Neuronal stem cell (in vitro differentiated cells): ENCODE measurements around the gene FHIT.

Source experiments
- DNase-seq: peaks from one replicate; pipeline ENCODE4 v3.0.0-alpha.2; 2013; ENCODE audit warnings: low spot score
- H2AFZ ChIP-seq: one replicate; pipeline ENCODE4 v1.6.1; 2013; ENCODE audit warnings: mild to moderate bottlenecking, low read length, inconsistent platforms
- H2AK5ac ChIP-seq: 2 replicates; pipeline ENCODE4 v1.6.1; 2013; ENCODE audit warnings: low read depth, mild to moderate bottlenecking, inconsistent platforms, low read length, moderate library complexity, mixed read lengths
- H2BK120ac ChIP-seq: 2 replicates; pipeline ENCODE4 v1.6.1; 2013; ENCODE audit warnings: low read depth, mild to moderate bottlenecking, inconsistent platforms, low read length, moderate library complexity, mixed read lengths
- H2BK12ac ChIP-seq: one replicate; pipeline ENCODE4 v1.6.1; 2013; ENCODE audit warnings: low read length, inconsistent platforms
- H2BK15ac ChIP-seq: 2 replicates; pipeline ENCODE4 v1.6.1; 2013; ENCODE audit warnings: mild to moderate bottlenecking, low read length, inconsistent platforms, mixed read lengths
- H2BK5ac ChIP-seq: one replicate; pipeline ENCODE4 v1.6.1; 2013; ENCODE audit warnings: inconsistent platforms, mild to moderate bottlenecking, low read length, moderate library complexity
- H3K14ac ChIP-seq: one replicate; pipeline ENCODE4 v1.6.1; 2013; ENCODE audit warnings: low read length, inconsistent platforms
- H3K18ac ChIP-seq: 2 replicates; pipeline ENCODE4 v1.6.1; 2013; ENCODE audit warnings: low read length, inconsistent platforms
- H3K23ac ChIP-seq: 2 replicates; pipeline ENCODE4 v1.6.1; 2013; ENCODE audit warnings: low read depth, mild to moderate bottlenecking, mixed read lengths, low read length, inconsistent platforms; ENCODE audit not compliant: poor library complexity
- H3K27ac ChIP-seq: replicated peaks from 3 replicates; pipeline ENCODE4 v1.5.1; 2013; ENCODE audit warnings: low read length, inconsistent platforms
- H3K27me3 ChIP-seq, 3 experiments: 2 replicates each; pipeline ENCODE4 v1.6.1; 2013; ENCODE audit warnings: low read length in 3 of 3, mild to moderate bottlenecking in 2 of 3, inconsistent platforms in 1 of 3, low read depth in 1 of 3, mixed read lengths in 1 of 3, moderate library complexity in 1 of 3; ENCODE audit not compliant: control insufficient read depth in 3 of 3, insufficient read depth in 3 of 3
- H3K36me3 ChIP-seq, 2 donors: replicated peaks in 1 of 2; 2 replicates each; pipeline ENCODE4 v1.6.1; 2013; ENCODE audit warnings: low read length in 2 of 2; ENCODE audit not compliant: control insufficient read depth in 2 of 2, insufficient read depth in 2 of 2
- H3K4ac ChIP-seq: 2 replicates; pipeline ENCODE4 v1.6.1; 2013; ENCODE audit warnings: inconsistent platforms, mild to moderate bottlenecking, low read length, moderate library complexity
- H3K4me1 ChIP-seq, 2 donors: 1 replicate in 1 of 2; 2 replicates in 1 of 2; pipeline ENCODE4 v1.6.1; 2013; ENCODE audit warnings: low read length in 2 of 2, low read depth in 1 of 2; ENCODE audit not compliant: control insufficient read depth in 2 of 2, insufficient read depth in 1 of 2
- H3K4me2 ChIP-seq: one replicate; pipeline ENCODE4 v1.6.1; 2013; ENCODE audit warnings: mild to moderate bottlenecking, low read length, inconsistent platforms; ENCODE audit not compliant: insufficient read depth, poor library complexity, severe bottlenecking
- H3K4me3 ChIP-seq, 2 donors: 2 replicates each; pipeline ENCODE4 v1.5.1; 2013; ENCODE audit warnings: low read length in 2 of 2, mild to moderate bottlenecking in 2 of 2, inconsistent platforms in 1 of 2, moderate library complexity in 1 of 2
- H3K79me1 ChIP-seq: one replicate; pipeline ENCODE4 v1.6.1; 2013; ENCODE audit warnings: low read depth, mild to moderate bottlenecking, inconsistent platforms, low read length, moderate library complexity
- H3K9ac ChIP-seq: one replicate; pipeline ENCODE4 v1.6.1; 2013; ENCODE audit warnings: mild to moderate bottlenecking, low read depth, low read length, inconsistent platforms; ENCODE audit not compliant: poor library complexity
- H3K9me3 ChIP-seq, 2 donors: replicated peaks in 1 of 2; 2 replicates each; pipeline versions ENCODE3 to v1.6.1; 2013; ENCODE audit warnings: low read length in 2 of 2, mild to moderate bottlenecking in 2 of 2, inconsistent platforms in 1 of 2, low read depth in 1 of 2, mixed read lengths in 1 of 2, moderate library complexity in 1 of 2; ENCODE audit not compliant: control insufficient read depth in 2 of 2, insufficient read depth in 1 of 2
- H4K8ac ChIP-seq: one replicate; pipeline ENCODE4 v1.6.1; 2013; ENCODE audit warnings: low read depth, mild to moderate bottlenecking, inconsistent platforms, low read length, moderate library complexity
- H4K91ac ChIP-seq: one replicate; pipeline ENCODE4 v1.6.1; 2013; ENCODE audit warnings: low read length, low read depth, mild to moderate bottlenecking, inconsistent platforms; ENCODE audit not compliant: poor library complexity
- WGBS, 2 donors: extraction: QIAGEN DNeasy Blood & Tissue Kit; methylation state at CpG; one replicate each; pipeline ENCODE4 v1.1.7; 2013; ENCODE audit warnings: missing lambda C conversion rate in 2 of 2, mixed read lengths in 1 of 2; ENCODE audit not compliant: insufficient read length in 2 of 2, insufficient replicate concordance in 1 of 2; ENCODE audit errors: extremely low coverage in 2 of 2; 5-methylcytosine and 5-hydroxymethylcytosine counted together

The FHIT gene

GRCh38 chr3:59843821-59844220 lies 1407.4 kb downstream of the FHIT start:
- Histone ChIP-seq H2BK5ac (no peak overlapping the region), H2AK5ac (no peak overlapping the region), H3K79me1 (no peaks in the 10 kb centered on the region), H3K27me3 (no peaks in the 10 kb centered on the region), H3K4me1 (no peaks in the 10 kb centered on the region), H3K14ac (no peak overlapping the region), H3K4me2 (no peak overlapping the region), H3K4ac (no peak overlapping the region), H3K23ac (no peak overlapping the region), H2BK12ac (no peak overlapping the region), H3K27ac (no peak overlapping the region), H3K18ac (no peak overlapping the region), H2AFZ (no peak overlapping the region), H4K8ac (no peak overlapping the region), H2BK15ac (no peak overlapping the region), H3K9ac (no peak overlapping the region), H4K91ac (no peak overlapping the region), H3K9me3 (peaks cover 0 to 3% of the 10 kb centered on the region in 2 donors), H2BK120ac (no peak overlapping the region), H3K4me3 (no peak overlapping the region), H3K36me3 (no peaks in the 10 kb centered on the region)
- no CpG with 5 or more reads among the region's 1 CpG for WGBS, 2 donors
- no peak for DNase-seq

GRCh38 chr3:59839810-59840515 lies 1411.3 kb downstream of the FHIT start:
- Histone ChIP-seq H3K4ac (no peak overlapping the region), H3K4me3 (no peak overlapping the region), H3K18ac (no peak overlapping the region), H3K9ac (no peak overlapping the region), H3K27me3 (no peaks in the 10 kb centered on the region), H4K91ac (no peak overlapping the region), H3K27ac (no peak overlapping the region), H2AK5ac (no peak overlapping the region), H4K8ac (no peak overlapping the region), H3K36me3 (no peaks in the 10 kb centered on the region), H3K79me1 (no peaks in the 10 kb centered on the region), H2BK15ac (no peak overlapping the region), H3K23ac (no peak overlapping the region), H2BK12ac (no peak overlapping the region), H2BK120ac (no peak overlapping the region), H2AFZ (no peak overlapping the region), H3K9me3 (no peaks in the 10 kb centered on the region), H3K4me1 (no peaks in the 10 kb centered on the region), H3K4me2 (no peak overlapping the region), H3K14ac (no peak overlapping the region), H2BK5ac (no peak overlapping the region)
- no peak for DNase-seq
- WGBS, 2 donors: no CpG with 5 or more reads among the region's 1 CpG

GRCh38 chr3:59839283-59839682 lies 1412.0 kb downstream of the FHIT start:
- Histone ChIP-seq H2AFZ (no peak overlapping the region), H2BK120ac (no peak overlapping the region), H3K79me1 (no peaks in the 10 kb centered on the region), H2BK5ac (no peak overlapping the region), H4K8ac (no peak overlapping the region), H3K18ac (no peak overlapping the region), H3K23ac (no peak overlapping the region), H3K4me1 (no peaks in the 10 kb centered on the region), H2BK15ac (no peak overlapping the region), H3K4me3 (no peak overlapping the region), H2AK5ac (no peak overlapping the region), H3K27ac (no peak overlapping the region), H3K9me3 (no peaks in the 10 kb centered on the region), H3K27me3 (no peaks in the 10 kb centered on the region), H4K91ac (no peak overlapping the region), H2BK12ac (no peak overlapping the region), H3K9ac (no peak overlapping the region), H3K14ac (no peak overlapping the region), H3K4ac (no peak overlapping the region), H3K36me3 (no peaks in the 10 kb centered on the region), H3K4me2 (no peak overlapping the region)
- WGBS, 2 donors: no CpG with 5 or more reads among the region's 3 CpGs
- no peak for DNase-seq

GRCh38 chr3:59836531-59836930 lies 1414.7 kb downstream of the FHIT start:
- H3K4me3 ChIP-seq: no peak overlapping the region
- H3K9ac ChIP-seq: no peak overlapping the region
- WGBS, 2 donors: no CpG with 5 or more reads among the region's 3 CpGs
- H3K4me1 ChIP-seq: no peaks in the 10 kb centered on the region
- no peak overlapping the region for H2BK5ac ChIP-seq
- no peaks in the 10 kb centered on the region for H3K9me3 ChIP-seq
- H3K18ac ChIP-seq: no peak overlapping the region
- no peak overlapping the region for H4K8ac ChIP-seq
- H4K91ac ChIP-seq: no peak overlapping the region
- no peak overlapping the region for H3K4ac ChIP-seq
- H3K79me1 ChIP-seq: no peaks in the 10 kb centered on the region
- H2AK5ac ChIP-seq: no peak overlapping the region
- no peak overlapping the region for H3K27ac ChIP-seq
- no peak overlapping the region for H2BK120ac ChIP-seq
- no peak for DNase-seq
- H3K4me2 ChIP-seq: no peak overlapping the region
- H2BK12ac ChIP-seq: no peak overlapping the region
- no peaks in the 10 kb centered on the region for H3K27me3 ChIP-seq
- H3K36me3 ChIP-seq: no peaks in the 10 kb centered on the region
- H3K14ac ChIP-seq: no peak overlapping the region
- no peak overlapping the region for H2AFZ ChIP-seq
- H2BK15ac ChIP-seq: no peak overlapping the region
- H3K23ac ChIP-seq: no peak overlapping the region
